Right lobe of liver (tissue), 4 donors: Measurements from ENCODE around the gene ASB15.

Source experiments
- CTCF ChIP-seq, 4 donors: fragments of 200-600 bp in 3 of 4; fragments of 450-650 bp in 1 of 4; IDR thresholded peaks; one replicate each; pipeline versions ENCODE4 v1.5.1 to v1.8.0; 2016 to 2022; ENCODE audit warnings: antibody characterized with exemption in 4 of 4, mild to moderate bottlenecking in 2 of 4
- POLR2A ChIP-seq: fragments of 450-650 bp; IDR thresholded peaks from one replicate; pipeline ENCODE4 v1.6.1; 2017; ENCODE audit warnings: antibody characterized with exemption, mild to moderate bottlenecking
- donor health status: DM: no; HTN: no; CAD: no.
- donor health status: DM: no; HTN: no; CAD: no.
- donor health status: DM: no; HTN: yes; CAD: no.

DNA sequence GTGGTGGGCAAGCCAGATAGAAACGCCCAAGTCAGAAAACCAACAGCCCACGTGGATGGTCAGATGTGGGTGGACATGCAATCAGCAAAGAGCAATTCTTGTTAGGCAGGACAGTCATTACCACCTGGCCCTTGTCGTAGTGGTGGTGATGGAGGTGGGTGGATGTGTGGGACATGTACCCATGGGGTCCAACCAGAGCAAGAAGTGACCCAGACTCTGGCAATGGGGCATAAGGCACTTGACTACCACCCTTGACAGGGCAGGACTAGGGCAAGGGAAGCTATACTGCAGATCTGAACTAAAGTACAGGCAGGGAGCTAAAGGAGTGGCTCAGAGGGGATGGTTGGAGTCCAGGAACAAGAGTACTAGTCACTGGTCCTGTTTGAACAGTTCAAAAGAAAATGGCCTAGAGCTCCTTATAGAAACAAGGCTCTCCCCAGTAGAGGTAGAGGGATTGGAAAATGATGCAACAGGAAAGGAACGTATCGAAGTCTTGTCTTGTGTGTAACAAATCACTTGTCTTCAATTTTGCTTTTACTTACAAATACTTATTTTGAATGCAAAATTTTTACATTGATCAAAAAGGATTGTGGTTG lies 71.6 kb downstream of the ASB15 start:
- TF ChIP-seq CTCF (IDR thresholded peaks at IDR 0.05) (no peak), POLR2A (no peak)
